Kidney (tissue), 14 donors: ENCODE results near the gene GP5. TPM values are rescaled to one million over a fixed set of nuclear protein-coding genes. Genes with fewer than 3 reads are reported as not detected.

Experiments used
- DNase-seq, 5 donors: peaks; one replicate each; pipeline ENCODE4 v3.0.0-alpha.2; 2013 to 2020
- FAIRE-seq: peaks from 2 replicates; lab custom pipeline; 2012; peaks lifted over from hg19 to GRCh38; lab: Jason Lieb, UNC
- H3K27ac ChIP-seq, 2 donors: one replicate each; pipeline ENCODE4 v1.7.0; 2013; ENCODE audit warnings: low read depth in 2 of 2, low read length in 2 of 2, inconsistent platforms in 1 of 2
- H3K27me3 ChIP-seq: one replicate; pipeline ENCODE4 v1.7.1; 2013; ENCODE audit warnings: low read length, inconsistent platforms; ENCODE audit not compliant: control insufficient read depth, insufficient read depth
- H3K36me3 ChIP-seq, 3 donors: one replicate each; pipeline versions ENCODE4 v1.7.0 to v1.7.1; 2013; ENCODE audit warnings: low read length in 3 of 3, control low read depth in 1 of 3, inconsistent platforms in 1 of 3; ENCODE audit not compliant: insufficient read depth in 3 of 3, control insufficient read depth in 2 of 3
- H3K4me1 ChIP-seq, 3 donors: one replicate each; pipeline versions ENCODE4 v1.7.0 to v1.7.1; 2013; ENCODE audit warnings: low read length in 3 of 3, inconsistent platforms in 1 of 3, low read depth in 1 of 3; ENCODE audit not compliant: control insufficient read depth in 2 of 3, insufficient read depth in 2 of 3
- H3K4me3 ChIP-seq, 3 donors: one replicate each; pipeline versions ENCODE4 v1.7.0 to v1.8.1; 2013; ENCODE audit warnings: low read length in 3 of 3, control low read depth in 1 of 3, inconsistent platforms in 1 of 3
- H3K9ac ChIP-seq, 3 donors: one replicate each; pipeline versions ENCODE4 v1.7.0 to v1.7.1; 2013; ENCODE audit warnings: low read length in 3 of 3, control low read depth in 1 of 3, inconsistent platforms in 1 of 3
- H3K9me3 ChIP-seq, 3 donors: one replicate each; pipeline versions ENCODE4 v1.7.0 to v1.7.1; 2013; ENCODE audit warnings: low read length in 3 of 3, control low read depth in 1 of 3, inconsistent platforms in 1 of 3; ENCODE audit not compliant: control insufficient read depth in 2 of 3, insufficient read depth in 1 of 3
- CTCF ChIP-seq: IDR thresholded peaks from 3 replicates; pipeline ENCODE4 v1.5.1; 2012; ENCODE audit warnings: mild to moderate bottlenecking, moderate library complexity, borderline replicate concordance; ENCODE audit not compliant: insufficient read depth; ENCODE audit errors: extremely low read depth
- intact Hi-C: fragments of 100-400 bp; cut with DNase I; formaldehyde crosslinking; loops from one replicate; pipeline ENCODE4 v1.11.1; 2022
- polyA plus RNA-seq: library from polyadenylated mRNA; stranded (reverse); fragments of 350-450 nt; fragmentation: Illumina TruSeq; extraction: RNeasy Lipid Tissue Mini Kit (QIAGEN cat#74804); gene quantifications from one replicate; pipeline ENCODE4 v1.2.3, GENCODE V29; 2014; ENCODE audit warnings: low read depth, low replicate concordance; ENCODE audit not compliant: insufficient read depth
- total RNA-seq: library from RNA; stranded (reverse); fragmentation: NEBNext Ultra II Directional; extraction: Animal tissue kit (Norgen Biotek cat#: 25700); gene quantifications from one replicate; pipeline ENCODE4 v1.2.1, GENCODE V29; 2021
- donor health status: control.
- donor health status: control.
- donor health status: control.
- donor health status: control.
- donor health status: control.
- donor health status: DM: yes; HTN: yes; CAD: no.
- donor health status: Normal renal cell carcinoma (clear cell type).

GP5 gene
- total and polyA plus RNA-seq, 2 donors from 2014 or later = 0.22 TPM; not detected in 1

GRCh38 chr3:194351080-194351672, 47.9 kb downstream of the GP5 start, which contains the start of gene CPN2:
Gene CPN2 (minus strand): TSS chr3:194351328. CDS start chr3:194342702, 8,626 bp downstream.
- DNase-seq = peak in 1 of 5 donors; percentile 42
- intact Hi-C loops = no loop called here
- Histone ChIP-seq H3K9me3 (no peaks in the 10 kb centered on the region), H3K27me3 (no peaks in the 10 kb centered on the region), H3K4me3 (peak within 1 kb of the TSS in 1 of 3 donors; percentile 33), H3K4me1 (no peaks in the 10 kb centered on the region), H3K27ac (no peak within 1 kb of the TSS), H3K36me3 (no peaks in the 10 kb centered on the region), H3K9ac (no peak within 1 kb of the TSS)
- no peak for TF ChIP-seq CTCF
- no peak for FAIRE-seq

GRCh38 chr3:194350726-194351071, 48.4 kb downstream of the GP5 start:
- no peaks in the 10 kb centered on the region for H3K4me1 ChIP-seq

GRCh38 chr3:194348354-194348753, 50.7 kb downstream of the GP5 start:
- Histone ChIP-seq H3K9me3 (no peaks in the 10 kb centered on the region), H3K4me3 (no peak overlapping the region), H3K9ac (no peak overlapping the region), H3K36me3 (no peaks in the 10 kb centered on the region), H3K27me3 (no peaks in the 10 kb centered on the region), H3K4me1 (no peaks in the 10 kb centered on the region), H3K27ac (no peak overlapping the region)
- DNase-seq (no peak), FAIRE-seq (no peak)
- intact Hi-C loops = loop anchor here (10.0 kb wide), 1 partner anchor 46 kb away; the partner anchor contains the start of gene GP5
- TF ChIP-seq CTCF = no peak

More at GRCh38 chr3:194350726-194351071, 48.4 kb downstream of the GP5 start:
- no peak for DNase-seq
- H3K27ac ChIP-seq = no peak overlapping the region
- H3K27me3 ChIP-seq = no peaks in the 10 kb centered on the region
- H3K36me3 ChIP-seq = no peaks in the 10 kb centered on the region
- no peak for TF ChIP-seq CTCF
- intact Hi-C loops = no loop called here
- no peaks in the 10 kb centered on the region for H3K9me3 ChIP-seq
- H3K4me3 ChIP-seq = peak overlapping the region in 1 of 3 donors; percentile 33
- FAIRE-seq = no peak
- no peak overlapping the region for H3K9ac ChIP-seq
